ENCODE data around the gene STIM1.

GRCh38 chr11:3964935-3965604, 109.6 kb downstream of the STIM1 start:
- TF ChIP-seq GATA2 (IDR thresholded peaks at IDR 0.05; ENCODE audit: low read depth, low read length) (no peak), GATA3 (IDR thresholded peaks at IDR 0.05; ENCODE audit: low read depth, low read length) (no peak)
